Gastrocnemius medialis (tissue), 4 donors: Measurements from ENCODE around the gene DNM3. TPM values are rescaled to one million over a fixed set of nuclear protein-coding genes. Genes with fewer than 3 reads are reported as not detected.

Experiments
- ATAC-seq, 2 donors: fragments of 150-250 bp; one replicate each; pipeline ENCODE4 v1.9.1; 2016
- DNase-seq, 2 donors: peaks; one replicate each; pipeline ENCODE4 v3.0.0-alpha.2; 2019
- H3K27ac ChIP-seq, 4 donors: fragments of 200-600 bp; sonication (generic); 1 replicate in 1 of 4; 2 replicates in 3 of 4; pipeline ENCODE4 v1.5.1; 2016 to 2018; ENCODE audit warnings: mild to moderate bottlenecking in 2 of 4, moderate library complexity in 1 of 4
- H3K27me3 ChIP-seq, 3 donors: fragments of 200-600 bp; sonication (generic) in 2 of 3; 1 replicate in 1 of 3; 2 replicates in 2 of 3; pipeline versions ENCODE4 v1.5.1 to v1.6.0; 2016 to 2019; ENCODE audit warnings: mild to moderate bottlenecking in 1 of 3, moderate library complexity in 1 of 3
- H3K36me3 ChIP-seq, 2 donors: fragments of 200-600 bp; sonication (generic) in 1 of 2; one replicate each; pipeline ENCODE4 v1.5.1; 2017 to 2018
- H3K4me1 ChIP-seq, 2 donors: fragments of 200-600 bp; sonication (generic) in 1 of 2; one replicate each; pipeline ENCODE4 v1.5.1; 2016 to 2017; ENCODE audit warnings: mild to moderate bottlenecking in 2 of 2
- H3K4me3 ChIP-seq, 4 donors: fragments of 200-600 bp; sonication (generic) in 3 of 4; 1 replicate in 1 of 4; 2 replicates in 3 of 4; pipeline ENCODE4 v1.5.1; 2016 to 2019; ENCODE audit warnings: mild to moderate bottlenecking in 2 of 4
- H3K9me3 ChIP-seq, 3 donors: fragments of 200-600 bp; sonication (generic) in 2 of 3; 1 replicate in 1 of 3; 2 replicates in 2 of 3; pipeline ENCODE4 v1.5.1; 2016 to 2019
- POLR2A ChIP-seq, 2 donors: fragments of 450-650 bp; IDR thresholded peaks; one replicate each; pipeline ENCODE4 v1.6.1; 2017; ENCODE audit warnings: antibody characterized with exemption in 2 of 2, mild to moderate bottlenecking in 2 of 2, moderate library complexity in 2 of 2
- in situ Hi-C, 4 donors: fragments of 200-750 bp; cut with MboI; loops; one replicate each; pipeline versions ENCODE4 v1.15.0 to v1.8.0; 2017; ENCODE audit warnings: low sequenced_read_pairs in 4 of 4
- intact Hi-C: fragments of 100-400 bp; cut with DNase I; formaldehyde crosslinking; loops from one replicate; pipeline ENCODE4 v1.15.1; 2023; ENCODE audit warnings: low total_unique reads
- total RNA-seq, 4 donors: library from RNA; depleted of rRNA; stranded (reverse); fragments of >200 nt; gene quantifications; one replicate each; pipeline versions ENCODE4 v1.1.0 to v1.2.3, GENCODE V29; 2016
- TF ChIP-seq, protein P1 (sequence below), 5 experiments: fragments of 450-650 bp in 3 of 5; fragments of 200-600 bp in 2 of 5; sonication (generic) in 2 of 5; IDR thresholded peaks in 4 of 5; conservative IDR thresholded peaks in 1 of 5; 1 replicate in 4 of 5; 2 replicates in 1 of 5; pipeline ENCODE4 v1.5.1; 2016 to 2019; ENCODE audit warnings: antibody characterized with exemption in 5 of 5, mild to moderate bottlenecking in 3 of 5, moderate library complexity in 3 of 5

The DNM3 gene
- total RNA-seq, 4 donors from 2014 or later = 0.35 to 1.6 (median 1.1) TPM

DNA sequence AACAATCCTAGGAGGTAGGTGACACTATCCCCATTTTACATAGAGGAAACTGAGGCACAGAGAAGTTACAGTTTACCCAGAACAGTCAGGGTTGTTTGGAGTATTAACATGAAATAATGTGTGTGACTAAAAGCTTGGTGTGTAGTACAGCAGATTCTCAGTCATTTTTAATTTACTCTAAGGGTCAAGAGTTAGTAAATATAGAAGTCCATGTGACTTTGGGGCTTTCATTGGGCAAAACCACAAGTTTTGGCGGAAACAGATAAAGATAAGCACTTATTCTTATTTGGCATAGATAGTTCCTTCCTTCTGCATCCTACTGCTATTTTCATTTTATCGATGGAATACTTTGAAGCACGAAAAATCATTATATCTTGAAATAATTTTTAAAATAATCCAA is 128.5 kb downstream of the DNM3 start:
- DNase-seq (no peak), ATAC-seq (no peak)
- TF ChIP-seq, protein P1, sequence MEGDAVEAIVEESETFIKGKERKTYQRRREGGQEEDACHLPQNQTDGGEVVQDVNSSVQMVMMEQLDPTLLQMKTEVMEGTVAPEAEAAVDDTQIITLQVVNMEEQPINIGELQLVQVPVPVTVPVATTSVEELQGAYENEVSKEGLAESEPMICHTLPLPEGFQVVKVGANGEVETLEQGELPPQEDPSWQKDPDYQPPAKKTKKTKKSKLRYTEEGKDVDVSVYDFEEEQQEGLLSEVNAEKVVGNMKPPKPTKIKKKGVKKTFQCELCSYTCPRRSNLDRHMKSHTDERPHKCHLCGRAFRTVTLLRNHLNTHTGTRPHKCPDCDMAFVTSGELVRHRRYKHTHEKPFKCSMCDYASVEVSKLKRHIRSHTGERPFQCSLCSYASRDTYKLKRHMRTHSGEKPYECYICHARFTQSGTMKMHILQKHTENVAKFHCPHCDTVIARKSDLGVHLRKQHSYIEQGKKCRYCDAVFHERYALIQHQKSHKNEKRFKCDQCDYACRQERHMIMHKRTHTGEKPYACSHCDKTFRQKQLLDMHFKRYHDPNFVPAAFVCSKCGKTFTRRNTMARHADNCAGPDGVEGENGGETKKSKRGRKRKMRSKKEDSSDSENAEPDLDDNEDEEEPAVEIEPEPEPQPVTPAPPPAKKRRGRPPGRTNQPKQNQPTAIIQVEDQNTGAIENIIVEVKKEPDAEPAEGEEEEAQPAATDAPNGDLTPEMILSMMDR (IDR thresholded peaks at IDR 0.05 in 4 of 5, conservative IDR thresholded peaks at IDR 0.05 in 1 of 5) = no peak
- TF ChIP-seq POLR2A (IDR thresholded peaks at IDR 0.05) = no peak
- in situ Hi-C loops = no loop called here
- no peaks in the 10 kb centered on the region for H3K27me3 ChIP-seq
- H3K4me1 ChIP-seq = no peaks in the 10 kb centered on the region
- intact Hi-C loops = no loop called here
- no peak overlapping the region for H3K4me3 ChIP-seq
- H3K27ac ChIP-seq = no peak overlapping the region
- H3K36me3 ChIP-seq = no peaks in the 10 kb centered on the region
- H3K9me3 ChIP-seq = no peaks in the 10 kb centered on the region

DNA sequence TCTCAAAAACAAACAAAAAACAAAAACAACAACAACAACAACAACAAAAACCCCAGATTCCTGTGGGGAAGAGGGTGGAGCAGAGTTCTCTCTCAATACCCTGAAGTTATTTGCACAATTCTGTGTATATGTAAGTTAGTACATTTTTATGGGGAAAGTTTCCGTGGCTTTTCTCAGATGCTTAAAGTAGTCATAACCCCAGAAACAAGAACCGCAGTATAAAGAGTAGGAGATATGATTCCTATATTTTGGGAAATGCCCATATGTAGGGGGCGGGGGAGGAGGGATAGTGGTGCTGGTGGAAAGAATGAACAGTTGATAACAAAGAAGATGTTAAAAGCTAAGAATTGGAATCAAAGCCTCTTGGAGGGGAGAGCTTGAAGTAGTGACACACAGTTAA is 131.5 kb downstream of the DNM3 start:
- Histone ChIP-seq H3K27me3 (no peaks in the 10 kb centered on the region), H3K9me3 (no peaks in the 10 kb centered on the region), H3K4me1 (no peaks in the 10 kb centered on the region), H3K36me3 (no peaks in the 10 kb centered on the region), H3K27ac (no peak overlapping the region), H3K4me3 (no peak overlapping the region)
- ATAC-seq (no peak), DNase-seq (no peak)
- in situ Hi-C loops = no loop called here
- TF ChIP-seq, protein P1 (IDR thresholded peaks at IDR 0.05 in 4 of 5, conservative IDR thresholded peaks at IDR 0.05 in 1 of 5) = no peak
- TF ChIP-seq POLR2A (IDR thresholded peaks at IDR 0.05) = no peak
- intact Hi-C loops = no loop called here

DNA sequence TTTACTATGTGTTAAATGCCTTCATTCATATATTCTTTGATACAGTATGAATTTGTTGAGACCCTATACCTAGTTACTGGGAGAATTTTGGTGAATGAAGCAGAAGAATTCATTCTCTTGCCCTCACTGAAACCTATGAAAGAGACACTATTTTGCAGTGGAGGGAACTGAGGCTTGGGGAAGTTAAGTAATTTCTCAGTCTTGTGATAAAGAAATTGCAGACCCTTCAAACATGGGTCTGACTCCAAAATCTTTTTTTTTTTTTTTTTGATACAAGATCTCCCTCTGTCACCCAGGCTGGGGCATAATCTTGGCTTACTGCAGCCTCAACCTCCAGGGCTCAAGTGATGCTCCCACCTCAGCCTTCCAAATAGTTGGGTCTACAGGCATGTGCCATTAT is 132.1 kb downstream of the DNM3 start:
- H3K4me1 ChIP-seq = no peaks in the 10 kb centered on the region
- H3K27me3 ChIP-seq = no peaks in the 10 kb centered on the region
- H3K36me3 ChIP-seq = no peaks in the 10 kb centered on the region
- intact Hi-C loops (no loop called here), in situ Hi-C loops (no loop called here)
- DNase-seq (no peak), ATAC-seq (no peak)
- no peak overlapping the region for H3K4me3 ChIP-seq
- no peak overlapping the region for H3K27ac ChIP-seq
- H3K9me3 ChIP-seq = no peaks in the 10 kb centered on the region
- TF ChIP-seq, protein P1 (IDR thresholded peaks at IDR 0.05 in 4 of 5, conservative IDR thresholded peaks at IDR 0.05 in 1 of 5) = no peak
- TF ChIP-seq POLR2A (IDR thresholded peaks at IDR 0.05) = no peak

DNA sequence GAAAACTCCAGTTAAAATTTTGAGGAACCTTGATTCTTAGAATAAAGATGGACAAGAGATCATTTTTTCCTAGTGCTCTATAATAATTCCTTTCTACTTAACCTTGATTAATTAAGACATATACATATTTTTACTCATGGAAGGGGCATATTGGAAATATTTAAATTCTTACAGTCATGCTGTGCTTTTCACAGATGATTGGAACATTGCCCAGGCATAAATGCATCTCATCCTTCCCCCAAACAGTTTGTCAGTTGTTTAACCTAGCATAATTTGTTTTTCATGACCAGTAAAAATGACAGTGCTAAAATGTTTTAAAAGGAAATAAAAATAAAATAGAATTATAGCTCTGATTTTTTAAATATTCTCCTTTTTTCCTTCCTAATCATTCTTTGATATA is 140.0 kb downstream of the DNM3 start:
- in situ Hi-C loops = loop anchor here (5.0 to 10.0 kb wide), 3 partner anchors 169 to 337 kb away; no protein-coding TSS in a partner anchor

More for the DNA sequence above, 140.0 kb downstream of the DNM3 start:
- no peak overlapping the region for H3K27ac ChIP-seq
- TF ChIP-seq, protein P1 (IDR thresholded peaks at IDR 0.05 in 4 of 5, conservative IDR thresholded peaks at IDR 0.05 in 1 of 5) = no peak
- no peak for TF ChIP-seq POLR2A (IDR thresholded peaks at IDR 0.05)
- peaks cover 0 to 7% of the 10 kb centered on the region in 2 donors for H3K4me1 ChIP-seq
- H3K9me3 ChIP-seq = no peaks in the 10 kb centered on the region
- H3K27me3 ChIP-seq = no peaks in the 10 kb centered on the region
- DNase-seq = no peak
- no peaks in the 10 kb centered on the region for H3K36me3 ChIP-seq
- ATAC-seq = no peak
- intact Hi-C loops = no loop called here
- H3K4me3 ChIP-seq = no peak overlapping the region
